ENCODE measurements around the gene ADAM22.

- TF ChIP-seq EP300 (IDR thresholded peaks at IDR 0.05), result no peak
- no peak for TF ChIP-seq POLR2A (IDR thresholded peaks at IDR 0.05)
These were observed 207.9 kb downstream of the ADAM22 start for GRCh38 chr7:88141953-88142352.

Data from ovary (tissue), 1 donor.